Neural cell (in vitro differentiated cells): ENCODE data around the gene NUP98. TPM values are rescaled to one million over a fixed set of nuclear protein-coding genes. Genes with fewer than 3 reads are reported as not detected.

ENCODE experiments used
- H2AFZ ChIP-seq: fragments of 200-600, 300-800 bp; sonication (generic), shearing (Covaris generic); 2 replicates; pipeline ENCODE4 v1.6.0; 2014; ENCODE audit warnings: low read depth, mild to moderate bottlenecking, antibody characterized with exemption, low read length, moderate library complexity
- H3F3A ChIP-seq: fragments of 200-600 bp; shearing (Covaris generic); 2 replicates; pipeline ENCODE4 v1.6.1; 2016; ENCODE audit warnings: mild to moderate bottlenecking, moderate library complexity, mixed read lengths, antibody characterized with exemption, low read length; ENCODE audit not compliant: insufficient read depth, poor library complexity, severe bottlenecking
- H3K27ac ChIP-seq: fragments of 200-600, 300-800 bp; sonication (generic), shearing (Covaris generic); 2 replicates; pipeline ENCODE4 v1.5.1; 2014; ENCODE audit warnings: mild to moderate bottlenecking, low read length, moderate library complexity
- H3K27me3 ChIP-seq: fragments of 300-800, 200-600 bp; sonication (generic), shearing (Covaris generic); 2 replicates; pipeline ENCODE4 v1.6.0; 2014; ENCODE audit warnings: mild to moderate bottlenecking, low read depth, low read length, moderate library complexity; ENCODE audit not compliant: insufficient read depth
- H3K36me3 ChIP-seq: fragments of 300-800, 200-600 bp; sonication (generic), shearing (Covaris generic); 2 replicates; pipeline ENCODE4 v1.5.1; 2014; ENCODE audit warnings: mild to moderate bottlenecking, antibody characterized with exemption, low read length, moderate library complexity; ENCODE audit not compliant: insufficient read depth
- H3K4me2 ChIP-seq: fragments of 300-800, 200-600 bp; sonication (generic), shearing (Covaris generic); 2 replicates; pipeline ENCODE4 v1.6.0; 2014; ENCODE audit warnings: mild to moderate bottlenecking, low read length
- H3K4me3 ChIP-seq: fragments of 300-800, 200-600 bp; sonication (generic), shearing (Covaris generic); 2 replicates; pipeline ENCODE4 v1.5.1; 2014; ENCODE audit warnings: mild to moderate bottlenecking, low read length, moderate library complexity
- H3K79me2 ChIP-seq: fragments of 200-600 bp; shearing (Covaris generic); replicated peaks from 2 replicates; pipeline ENCODE4 v1.6.0; 2014; ENCODE audit warnings: mild to moderate bottlenecking, low read length, moderate library complexity; ENCODE audit not compliant: insufficient read depth
- H3K9ac ChIP-seq: fragments of 300-800, 200-600 bp; sonication (generic), shearing (Covaris generic); 2 replicates; pipeline ENCODE4 v1.6.1; 2016; ENCODE audit warnings: mild to moderate bottlenecking, low read length, mixed read lengths
- H3K9me2 ChIP-seq: fragments of 200-600 bp; shearing (Covaris generic); 2 replicates; pipeline ENCODE4 v1.6.1; 2016; ENCODE audit warnings: mild to moderate bottlenecking, low read length, mixed read lengths; ENCODE audit not compliant: insufficient read depth
- H3K9me3 ChIP-seq: fragments of 200-600, 300-800 bp; sonication (generic), shearing (Covaris generic); 2 replicates; pipeline ENCODE4 v1.6.1; 2016; ENCODE audit warnings: mild to moderate bottlenecking, mixed run types, low read length, moderate library complexity, mixed read lengths
- H4K20me1 ChIP-seq: fragments of 200-600 bp; shearing (Covaris generic); 2 replicates; pipeline ENCODE4 v1.6.1; 2016; ENCODE audit warnings: mild to moderate bottlenecking, mixed run types; ENCODE audit not compliant: insufficient read depth
- EP300 ChIP-seq: fragments of 450-650 bp; conservative IDR thresholded peaks from 2 replicates; pipeline ENCODE4 v1.6.1; 2014; ENCODE audit warnings: antibody characterized with exemption, mild to moderate bottlenecking, moderate library complexity; ENCODE audit not compliant: poor library complexity, severe bottlenecking
- EZH2 ChIP-seq: fragments of 200-600, 300-800 bp; shearing (Covaris generic), sonication (generic); IDR thresholded peaks from 2 replicates; pipeline ENCODE4 v1.6.1; 2014; ENCODE audit warnings: antibody characterized with exemption, low read length, borderline replicate concordance, mild to moderate bottlenecking; ENCODE audit not compliant: insufficient read depth, poor library complexity, severe bottlenecking
- MXI1 ChIP-seq: fragments of 450-650 bp; conservative IDR thresholded peaks from 2 replicates; pipeline ENCODE4 v1.6.1; 2014; ENCODE audit warnings: antibody characterized with exemption, mild to moderate bottlenecking; ENCODE audit not compliant: poor library complexity, severe bottlenecking
- POLR2AphosphoS5 ChIP-seq: IDR thresholded peaks from 2 replicates; pipeline ENCODE4 v1.6.1; 2012
- RAD21 ChIP-seq: fragments of 450-650 bp; conservative IDR thresholded peaks from 2 replicates; pipeline ENCODE4 v1.6.1; 2014; ENCODE audit warnings: antibody characterized with exemption, mild to moderate bottlenecking, moderate library complexity
- SMC3 ChIP-seq: fragments of 450-650 bp; conservative IDR thresholded peaks from 2 replicates; pipeline ENCODE4 v1.6.1; 2014; ENCODE audit warnings: antibody characterized with exemption, mild to moderate bottlenecking, moderate library complexity; ENCODE audit not compliant: poor library complexity
- TAF1 ChIP-seq: IDR thresholded peaks from 2 replicates; pipeline ENCODE4 v1.6.1; 2012; ENCODE audit warnings: low read depth
- polyA plus RNA-seq: library from polyadenylated mRNA; depleted of rRNA; stranded (reverse); fragments of >200 nt; gene quantifications from 2 replicates; pipeline ENCODE4 v1.2.3, GENCODE V29; 2014
- TF ChIP-seq, protein P1 (sequence below): fragments of 450-650 bp; IDR thresholded peaks from 2 replicates; pipeline ENCODE4 v1.5.1; 2014; ENCODE audit warnings: antibody characterized with exemption, mild to moderate bottlenecking, moderate library complexity; ENCODE audit not compliant: poor library complexity, severe bottlenecking
- TF ChIP-seq, protein P2 (sequence below): IDR thresholded peaks from 2 replicates; pipeline ENCODE4 v1.6.1; 2012; ENCODE audit warnings: borderline replicate concordance

NUP98 gene
- polyA plus RNA-seq, 1 donor from 2014 or later, result 28.9 TPM

DNA sequence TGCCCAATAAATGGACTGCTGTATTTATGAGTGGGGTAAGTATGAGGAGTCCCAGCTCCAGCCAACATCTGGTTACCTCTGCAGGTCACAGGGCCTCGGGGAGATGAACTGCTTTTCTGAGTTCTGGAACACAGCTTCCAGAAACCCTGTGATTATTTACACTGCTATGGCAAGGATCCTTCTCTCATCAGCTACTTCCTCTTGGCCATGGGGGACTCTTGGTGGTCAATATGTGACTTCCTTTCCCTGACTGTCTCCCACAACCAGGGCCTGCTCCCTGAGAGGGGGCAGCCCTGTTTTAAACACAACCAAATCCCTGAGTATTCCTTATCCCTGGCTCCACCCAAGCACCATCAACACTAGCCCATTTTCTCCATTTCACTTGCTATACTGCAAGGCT is 33.4 kb upstream of the NUP98 start:
- H3K9me2 ChIP-seq, result no peaks in the 10 kb centered on the region
- H3K36me3 ChIP-seq, result no peaks in the 10 kb centered on the region
- no peaks in the 10 kb centered on the region for H3K79me2 ChIP-seq
- no peak overlapping the region for H2AFZ ChIP-seq
- H3K4me3 ChIP-seq, result no peak overlapping the region
- no peak overlapping the region for H3K27ac ChIP-seq
- H3K9ac ChIP-seq, result no peak overlapping the region
- TF ChIP-seq EP300, result no peak
- TF ChIP-seq POLR2AphosphoS5, result no peak
- TF ChIP-seq TAF1, result no peak
- no peak for TF ChIP-seq RAD21
- TF ChIP-seq EZH2, result no peak
- TF ChIP-seq, protein P1, sequence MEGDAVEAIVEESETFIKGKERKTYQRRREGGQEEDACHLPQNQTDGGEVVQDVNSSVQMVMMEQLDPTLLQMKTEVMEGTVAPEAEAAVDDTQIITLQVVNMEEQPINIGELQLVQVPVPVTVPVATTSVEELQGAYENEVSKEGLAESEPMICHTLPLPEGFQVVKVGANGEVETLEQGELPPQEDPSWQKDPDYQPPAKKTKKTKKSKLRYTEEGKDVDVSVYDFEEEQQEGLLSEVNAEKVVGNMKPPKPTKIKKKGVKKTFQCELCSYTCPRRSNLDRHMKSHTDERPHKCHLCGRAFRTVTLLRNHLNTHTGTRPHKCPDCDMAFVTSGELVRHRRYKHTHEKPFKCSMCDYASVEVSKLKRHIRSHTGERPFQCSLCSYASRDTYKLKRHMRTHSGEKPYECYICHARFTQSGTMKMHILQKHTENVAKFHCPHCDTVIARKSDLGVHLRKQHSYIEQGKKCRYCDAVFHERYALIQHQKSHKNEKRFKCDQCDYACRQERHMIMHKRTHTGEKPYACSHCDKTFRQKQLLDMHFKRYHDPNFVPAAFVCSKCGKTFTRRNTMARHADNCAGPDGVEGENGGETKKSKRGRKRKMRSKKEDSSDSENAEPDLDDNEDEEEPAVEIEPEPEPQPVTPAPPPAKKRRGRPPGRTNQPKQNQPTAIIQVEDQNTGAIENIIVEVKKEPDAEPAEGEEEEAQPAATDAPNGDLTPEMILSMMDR, result no peak
- H3K9me3 ChIP-seq, result no peaks in the 10 kb centered on the region
- H4K20me1 ChIP-seq, result no peaks in the 10 kb centered on the region
- H3K4me2 ChIP-seq, result no peak overlapping the region
- no peaks in the 10 kb centered on the region for H3F3A ChIP-seq
- H3K27me3 ChIP-seq, result no peaks in the 10 kb centered on the region

DNA sequence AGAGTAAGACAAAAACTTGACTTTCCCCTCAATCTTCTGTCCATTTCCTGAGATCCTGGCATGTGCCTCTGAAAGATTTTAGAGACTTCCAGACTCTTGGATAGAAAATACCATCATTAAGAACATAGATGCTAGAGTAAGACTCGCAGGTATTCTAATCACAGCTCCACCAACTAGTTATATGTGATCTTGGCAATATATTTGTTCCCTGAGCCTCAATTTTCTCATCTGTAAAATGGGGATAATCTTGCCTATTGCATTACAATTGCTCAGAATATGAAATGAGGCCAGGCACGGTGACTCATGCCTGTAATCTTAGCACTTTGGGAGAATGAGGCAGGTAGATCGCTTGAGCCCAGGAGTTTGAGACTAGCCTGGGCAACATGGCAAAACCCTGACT is 32.7 kb upstream of the NUP98 start:
- no peaks in the 10 kb centered on the region for H3F3A ChIP-seq
- no peak overlapping the region for H2AFZ ChIP-seq
- no peaks in the 10 kb centered on the region for H3K9me3 ChIP-seq
- H3K9me2 ChIP-seq, result no peaks in the 10 kb centered on the region
- H3K27ac ChIP-seq, result no peak overlapping the region
- no peak overlapping the region for H3K4me3 ChIP-seq
- no peak overlapping the region for H3K4me2 ChIP-seq
- no peaks in the 10 kb centered on the region for H4K20me1 ChIP-seq
- TF ChIP-seq POLR2AphosphoS5 (no peak), MXI1 (no peak), EZH2 (no peak), RAD21 (no peak), EP300 (no peak), SMC3 (no peak), TAF1 (no peak)
- TF ChIP-seq, protein P1, result no peak
- TF ChIP-seq, protein P2, sequence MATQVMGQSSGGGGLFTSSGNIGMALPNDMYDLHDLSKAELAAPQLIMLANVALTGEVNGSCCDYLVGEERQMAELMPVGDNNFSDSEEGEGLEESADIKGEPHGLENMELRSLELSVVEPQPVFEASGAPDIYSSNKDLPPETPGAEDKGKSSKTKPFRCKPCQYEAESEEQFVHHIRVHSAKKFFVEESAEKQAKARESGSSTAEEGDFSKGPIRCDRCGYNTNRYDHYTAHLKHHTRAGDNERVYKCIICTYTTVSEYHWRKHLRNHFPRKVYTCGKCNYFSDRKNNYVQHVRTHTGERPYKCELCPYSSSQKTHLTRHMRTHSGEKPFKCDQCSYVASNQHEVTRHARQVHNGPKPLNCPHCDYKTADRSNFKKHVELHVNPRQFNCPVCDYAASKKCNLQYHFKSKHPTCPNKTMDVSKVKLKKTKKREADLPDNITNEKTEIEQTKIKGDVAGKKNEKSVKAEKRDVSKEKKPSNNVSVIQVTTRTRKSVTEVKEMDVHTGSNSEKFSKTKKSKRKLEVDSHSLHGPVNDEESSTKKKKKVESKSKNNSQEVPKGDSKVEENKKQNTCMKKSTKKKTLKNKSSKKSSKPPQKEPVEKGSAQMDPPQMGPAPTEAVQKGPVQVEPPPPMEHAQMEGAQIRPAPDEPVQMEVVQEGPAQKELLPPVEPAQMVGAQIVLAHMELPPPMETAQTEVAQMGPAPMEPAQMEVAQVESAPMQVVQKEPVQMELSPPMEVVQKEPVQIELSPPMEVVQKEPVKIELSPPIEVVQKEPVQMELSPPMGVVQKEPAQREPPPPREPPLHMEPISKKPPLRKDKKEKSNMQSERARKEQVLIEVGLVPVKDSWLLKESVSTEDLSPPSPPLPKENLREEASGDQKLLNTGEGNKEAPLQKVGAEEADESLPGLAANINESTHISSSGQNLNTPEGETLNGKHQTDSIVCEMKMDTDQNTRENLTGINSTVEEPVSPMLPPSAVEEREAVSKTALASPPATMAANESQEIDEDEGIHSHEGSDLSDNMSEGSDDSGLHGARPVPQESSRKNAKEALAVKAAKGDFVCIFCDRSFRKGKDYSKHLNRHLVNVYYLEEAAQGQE, result no peak
- no peak overlapping the region for H3K9ac ChIP-seq
- no peaks in the 10 kb centered on the region for H3K36me3 ChIP-seq
- no peaks in the 10 kb centered on the region for H3K79me2 ChIP-seq
- no peaks in the 10 kb centered on the region for H3K27me3 ChIP-seq
